ENCODE measurements around the gene GABARAPL1. TPM values are rescaled to one million over a fixed set of nuclear protein-coding genes. Genes with fewer than 3 reads are reported as not detected.
"Not testable (repeated sequence)": the region's sequence is repeated elsewhere in the genome, so short reads cannot be mapped to it uniquely, and the experiment has no call there.

Gene GABARAPL1
- total RNA-seq, 1 donor, result 26.3 TPM

GRCh38 chr12:10184261-10184843 is 28.3 kb upstream of the GABARAPL1 start:
- peak; percentile 28 for DNase-seq (ENCODE audit: low read depth)
- no peak overlapping the region for H3K4me3 ChIP-seq (ENCODE audit: low read depth, low read length)
- TF ChIP-seq, protein P1, sequence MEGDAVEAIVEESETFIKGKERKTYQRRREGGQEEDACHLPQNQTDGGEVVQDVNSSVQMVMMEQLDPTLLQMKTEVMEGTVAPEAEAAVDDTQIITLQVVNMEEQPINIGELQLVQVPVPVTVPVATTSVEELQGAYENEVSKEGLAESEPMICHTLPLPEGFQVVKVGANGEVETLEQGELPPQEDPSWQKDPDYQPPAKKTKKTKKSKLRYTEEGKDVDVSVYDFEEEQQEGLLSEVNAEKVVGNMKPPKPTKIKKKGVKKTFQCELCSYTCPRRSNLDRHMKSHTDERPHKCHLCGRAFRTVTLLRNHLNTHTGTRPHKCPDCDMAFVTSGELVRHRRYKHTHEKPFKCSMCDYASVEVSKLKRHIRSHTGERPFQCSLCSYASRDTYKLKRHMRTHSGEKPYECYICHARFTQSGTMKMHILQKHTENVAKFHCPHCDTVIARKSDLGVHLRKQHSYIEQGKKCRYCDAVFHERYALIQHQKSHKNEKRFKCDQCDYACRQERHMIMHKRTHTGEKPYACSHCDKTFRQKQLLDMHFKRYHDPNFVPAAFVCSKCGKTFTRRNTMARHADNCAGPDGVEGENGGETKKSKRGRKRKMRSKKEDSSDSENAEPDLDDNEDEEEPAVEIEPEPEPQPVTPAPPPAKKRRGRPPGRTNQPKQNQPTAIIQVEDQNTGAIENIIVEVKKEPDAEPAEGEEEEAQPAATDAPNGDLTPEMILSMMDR (IDR thresholded peaks at IDR 0.05; ENCODE audit: insufficient read depth, low read length), result no peak

- no peak for DNase-seq (ENCODE audit: low read depth)
- no peak overlapping the region for H3K4me3 ChIP-seq (ENCODE audit: low read depth, low read length)
- TF ChIP-seq, protein P1 (IDR thresholded peaks at IDR 0.05; ENCODE audit: insufficient read depth, low read length), result no peak
Measured at GRCh38 chr12:10186299-10186698, 26.4 kb upstream of the GABARAPL1 start.

GRCh38 chr12:10186958-10187357 is 25.7 kb upstream of the GABARAPL1 start:
- H3K4me3 ChIP-seq (ENCODE audit: low read depth, low read length); DNase-seq (ENCODE audit: low read depth): not testable (repeated sequence)

DNA sequence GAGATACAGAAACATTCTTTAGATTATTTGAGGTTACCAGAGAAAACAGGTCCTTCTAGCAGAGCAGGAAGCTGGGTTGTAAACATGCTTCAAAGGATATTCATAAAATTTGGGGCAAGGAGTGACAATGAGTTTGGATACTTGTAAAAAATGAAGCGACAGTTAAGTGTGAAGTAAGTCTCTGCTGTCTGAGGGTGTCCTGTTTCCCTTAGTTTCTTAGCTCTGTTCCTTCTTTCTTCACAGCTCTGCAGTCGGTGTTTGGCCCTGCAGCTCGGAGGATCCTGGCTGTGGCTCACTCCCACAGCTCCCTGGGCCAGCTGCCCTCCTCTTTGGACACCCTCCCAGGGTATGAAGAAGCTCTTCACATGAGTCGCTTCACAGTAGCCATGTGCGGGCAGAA is 23.0 kb upstream of the GABARAPL1 start:
- DNase-seq (ENCODE audit: low read depth), result peak; percentile 15
- H3K4me3 ChIP-seq (ENCODE audit: low read depth, low read length), result no peak overlapping the region
- TF ChIP-seq, protein P1 (IDR thresholded peaks at IDR 0.05; ENCODE audit: insufficient read depth, low read length), result no peak

DNA sequence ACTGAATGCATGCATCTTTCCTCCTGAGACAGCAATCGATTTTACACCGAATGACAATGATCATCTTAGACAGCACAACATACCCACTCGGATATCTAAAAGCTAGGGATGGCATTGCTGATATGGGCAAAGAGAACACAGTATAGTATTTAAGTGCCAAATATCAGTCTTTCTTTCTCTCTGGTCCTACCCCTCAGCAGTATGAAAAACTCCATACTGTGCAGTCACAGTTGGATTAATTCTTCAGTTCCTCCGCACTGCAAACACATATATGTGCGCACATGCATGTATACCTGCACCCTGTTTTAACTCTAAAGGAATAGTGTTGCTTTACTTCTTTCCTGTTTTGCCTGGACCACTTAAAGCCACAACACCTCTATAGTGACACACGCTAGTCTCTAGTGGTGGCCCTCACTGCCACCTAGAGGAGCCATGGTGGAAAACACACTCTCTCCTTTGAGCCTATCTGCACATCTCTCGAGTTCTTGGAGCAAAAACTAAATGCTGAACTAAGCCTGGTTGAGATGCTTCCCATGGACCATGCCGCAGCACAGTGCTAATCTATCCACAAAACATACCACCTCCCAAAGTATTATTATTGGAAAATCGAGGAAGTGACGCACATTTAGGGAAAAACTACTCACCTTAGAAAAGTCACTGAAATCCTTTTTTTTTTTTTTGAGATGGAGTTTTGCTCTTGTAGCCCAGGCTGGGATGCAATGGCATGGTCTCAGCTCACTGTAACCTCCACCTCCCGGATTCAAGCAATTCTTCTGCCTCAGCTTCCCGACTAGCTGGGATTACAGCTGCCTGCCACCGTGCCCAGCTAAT is 21.9 kb upstream of the GABARAPL1 start:
- peak; percentile 64 for DNase-seq (ENCODE audit: low read depth)
- H3K4me3 ChIP-seq (ENCODE audit: low read depth, low read length), result no peak overlapping the region
- TF ChIP-seq, protein P1 (IDR thresholded peaks at IDR 0.05; ENCODE audit: insufficient read depth, low read length), result peak; percentile 85

DNA sequence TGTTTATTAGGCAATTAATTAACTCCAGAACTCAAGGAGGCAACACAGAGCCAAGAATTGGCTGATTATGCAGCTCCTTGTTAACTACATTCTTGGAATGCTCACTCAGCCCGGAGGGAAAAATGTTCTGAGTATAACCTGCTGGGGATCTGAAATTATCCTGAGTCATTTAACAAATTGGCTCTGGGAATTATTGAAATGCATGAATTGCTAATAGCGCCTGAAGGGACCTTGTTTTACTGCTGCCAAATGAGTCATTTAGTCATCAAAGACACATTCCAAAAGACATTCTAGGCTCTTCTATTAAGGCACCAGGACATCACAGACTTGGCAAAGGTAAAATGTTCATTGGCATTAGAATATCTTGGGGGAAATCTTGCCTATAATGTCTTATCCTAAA is 20.8 kb upstream of the GABARAPL1 start:
- no peak overlapping the region for H3K4me3 ChIP-seq (ENCODE audit: low read depth, low read length)
- DNase-seq (ENCODE audit: low read depth), result peak; percentile 53
- TF ChIP-seq, protein P1 (IDR thresholded peaks at IDR 0.05; ENCODE audit: insufficient read depth, low read length), result no peak

DNA sequence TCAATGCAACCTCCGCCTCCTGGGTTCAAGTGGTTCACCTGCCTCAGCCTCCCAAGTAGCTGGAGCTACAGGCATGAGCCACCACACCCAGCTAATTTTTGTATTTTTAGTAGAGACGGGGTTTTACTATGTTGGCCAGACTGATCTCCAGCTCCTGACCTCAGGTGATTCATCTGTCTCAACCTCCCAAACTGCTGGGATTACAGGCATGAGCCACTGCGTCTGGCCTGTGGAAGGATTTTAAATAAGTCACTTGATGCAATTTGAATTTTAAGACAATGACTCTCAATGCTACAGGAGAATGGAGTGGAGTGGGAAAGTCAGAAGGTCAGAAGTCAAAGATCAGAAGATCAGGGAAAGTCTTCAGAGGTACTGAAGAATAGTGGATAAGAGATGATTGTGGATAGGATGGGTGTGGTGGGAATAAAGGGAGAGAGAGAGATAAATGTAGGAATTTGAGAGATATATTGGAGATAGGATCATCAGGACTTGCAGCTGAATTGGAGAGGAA is 18.5 kb upstream of the GABARAPL1 start:
- no peak for DNase-seq (ENCODE audit: low read depth)
- TF ChIP-seq, protein P1 (IDR thresholded peaks at IDR 0.05; ENCODE audit: insufficient read depth, low read length), result no peak

More for the DNA sequence above, 18.5 kb upstream of the GABARAPL1 start:
- H3K4me3 ChIP-seq (ENCODE audit: low read depth, low read length), result no peak overlapping the region

Measured in fibroblast of the aortic adventitia (primary cell).